Caco-2 (cell line): Measurements from ENCODE around the gene TEPSIN. TPM values are rescaled to one million over a fixed set of nuclear protein-coding genes. Genes with fewer than 3 reads are reported as not detected.

Experiments
- BruUV-seq: library from RNA; stranded (reverse); fragments of 400-500 nt; replicated peaks from 2 replicates; lab custom pipeline; 2021; lab: Mats Ljungman, UMichigan
- CTCF ChIA-PET: fragments of 300-600 bp; sonication (Branson Sonifier 250); formaldehyde crosslinking; loops from one replicate; lab custom pipeline; 2022; ENCODE audit warnings: antibody characterized with exemption; lab: Charles Lee
- POLR2A ChIA-PET: fragments of 300-600 bp; sonication (Branson Sonifier 250); formaldehyde crosslinking; loops from one replicate; lab custom pipeline; 2022; ENCODE audit warnings: antibody characterized with exemption; lab: Charles Lee
- DNase-seq, 2 experiments: peaks; one replicate each; pipeline versions ENCODE4 v3.0.0 to v3.0.0-alpha.2; 2020 to 2022
- H3K27me3 ChIP-seq: replicated peaks from 2 replicates; pipeline ENCODE4 v1.6.0; 2011; ENCODE audit warnings: low read length; ENCODE audit not compliant: control insufficient read depth, insufficient read depth
- H3K36me3 ChIP-seq: 2 replicates; pipeline ENCODE4 v1.5.1; 2011; ENCODE audit warnings: low read length; ENCODE audit not compliant: control insufficient read depth, insufficient read depth
- H3K4me1 ChIP-seq: fragments of 250-450 bp; sonication (Bioruptor Pico); 2 replicates; pipeline ENCODE4 v1.5.1; 2020; ENCODE audit warnings: mild to moderate bottlenecking
- H3K4me3 ChIP-seq: 2 replicates; pipeline ENCODE4 v1.5.1; 2011; ENCODE audit warnings: low read depth, mild to moderate bottlenecking, control low read depth, low read length
- H3K9me3 ChIP-seq: fragments of 250-450 bp; sonication (Bioruptor Pico); 2 replicates; pipeline ENCODE4 v1.5.1; 2020; ENCODE audit warnings: mild to moderate bottlenecking, moderate library complexity
- H3K27ac Mint-ChIP-seq: one replicate; pipeline ENCODE4 v1.8.0; 2022; ENCODE audit warnings: mixed read lengths; ENCODE audit not compliant: unreplicated experiment
- H3K27me3 Mint-ChIP-seq: one replicate; pipeline ENCODE4 v1.8.0; 2022; ENCODE audit warnings: mixed read lengths; ENCODE audit not compliant: insufficient read depth, unreplicated experiment
- H3K36me3 Mint-ChIP-seq: one replicate; pipeline ENCODE4 v1.8.0; 2022; ENCODE audit warnings: mild to moderate bottlenecking, mixed read lengths; ENCODE audit not compliant: insufficient read depth, unreplicated experiment
- H3K4me1 Mint-ChIP-seq: one replicate; pipeline ENCODE4 v1.8.0; 2022; ENCODE audit warnings: low read depth, mixed read lengths; ENCODE audit not compliant: unreplicated experiment
- H3K4me3 Mint-ChIP-seq: one replicate; pipeline ENCODE4 v1.8.0; 2022; ENCODE audit warnings: mild to moderate bottlenecking, moderate library complexity, mixed read lengths; ENCODE audit not compliant: unreplicated experiment
- H3K9me3 Mint-ChIP-seq: one replicate; pipeline ENCODE4 v1.8.0; 2022; ENCODE audit warnings: mixed read lengths; ENCODE audit not compliant: unreplicated experiment
- intact Hi-C: fragments of 100-400 bp; cut with micrococcal nuclease; formaldehyde crosslinking; loops from one replicate; pipeline ENCODE4 v1.10.0; 2022; ENCODE audit not compliant: unreplicated experiment
- total RNA-seq: library from RNA; stranded (reverse); gene quantifications from 2 replicates; pipeline ENCODE4 v1.2.3, GENCODE V29; 2022
- TF ChIP-seq, protein P1 (sequence below), 2 experiments: fragments of 200-600 bp in 1 of 2; IDR thresholded peaks; 1 replicate in 1 of 2; 2 replicates in 1 of 2; pipeline versions ENCODE4 v1.5.1 to v1.8.0; 2011 to 2022; ENCODE audit warnings: antibody characterized with exemption in 1 of 2, control low read depth in 1 of 2, inconsistent platforms in 1 of 2, low read depth in 1 of 2, low read length in 1 of 2, mild to moderate bottlenecking in 1 of 2, moderate library complexity in 1 of 2; ENCODE audit not compliant: insufficient read depth in 1 of 2, severe bottlenecking in 1 of 2, unreplicated experiment in 1 of 2

The TEPSIN gene
- total RNA-seq, 1 experiment from 2014 or later, result 40.3 TPM

DNA sequence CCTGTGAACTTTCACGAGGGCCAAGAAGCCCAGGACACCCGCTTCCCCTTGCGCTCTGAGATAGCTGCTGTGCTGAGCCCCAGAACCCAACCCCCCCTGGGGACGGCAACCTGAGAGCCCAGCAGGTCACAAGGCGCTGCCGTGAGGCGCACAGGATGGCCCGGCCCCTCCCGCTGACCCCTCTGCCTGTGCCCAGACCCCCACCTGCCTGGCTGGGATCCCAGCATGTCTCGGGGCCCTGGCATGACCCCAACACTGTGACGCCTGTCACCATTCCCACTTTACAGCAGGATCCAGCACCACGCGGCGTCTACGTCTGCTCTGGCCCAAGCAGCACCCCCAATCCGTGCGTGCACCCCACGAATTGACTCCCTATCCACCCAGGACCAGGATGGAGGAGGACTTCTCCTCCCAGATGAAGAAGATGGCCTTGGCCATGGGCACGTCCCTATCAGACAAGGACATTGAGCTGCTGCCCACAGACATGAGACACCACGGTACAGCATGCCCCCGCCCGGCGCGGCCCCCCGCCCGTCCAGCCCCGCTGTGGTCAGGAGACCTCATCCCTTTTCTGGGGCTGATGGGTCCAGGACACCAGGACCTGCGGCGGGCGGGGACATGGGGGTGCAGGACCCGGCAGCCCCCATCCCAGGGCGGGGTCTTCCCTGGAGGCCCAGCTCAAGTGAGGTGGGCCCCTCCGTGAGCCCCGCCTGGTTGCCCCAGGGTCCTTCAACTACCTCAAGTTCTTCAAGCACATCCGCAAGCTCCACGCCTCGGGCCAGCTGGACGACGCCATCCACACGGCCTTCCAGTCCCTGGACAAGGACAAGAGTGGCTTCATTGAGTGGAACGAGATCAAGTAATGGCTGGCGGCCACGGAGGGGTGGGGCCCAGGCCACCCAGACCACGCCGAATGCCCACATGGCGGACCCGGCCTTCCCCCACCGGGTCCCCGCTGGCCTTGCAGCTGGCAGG is 57.7 kb downstream of the TEPSIN start:
- TF ChIP-seq, protein P1, sequence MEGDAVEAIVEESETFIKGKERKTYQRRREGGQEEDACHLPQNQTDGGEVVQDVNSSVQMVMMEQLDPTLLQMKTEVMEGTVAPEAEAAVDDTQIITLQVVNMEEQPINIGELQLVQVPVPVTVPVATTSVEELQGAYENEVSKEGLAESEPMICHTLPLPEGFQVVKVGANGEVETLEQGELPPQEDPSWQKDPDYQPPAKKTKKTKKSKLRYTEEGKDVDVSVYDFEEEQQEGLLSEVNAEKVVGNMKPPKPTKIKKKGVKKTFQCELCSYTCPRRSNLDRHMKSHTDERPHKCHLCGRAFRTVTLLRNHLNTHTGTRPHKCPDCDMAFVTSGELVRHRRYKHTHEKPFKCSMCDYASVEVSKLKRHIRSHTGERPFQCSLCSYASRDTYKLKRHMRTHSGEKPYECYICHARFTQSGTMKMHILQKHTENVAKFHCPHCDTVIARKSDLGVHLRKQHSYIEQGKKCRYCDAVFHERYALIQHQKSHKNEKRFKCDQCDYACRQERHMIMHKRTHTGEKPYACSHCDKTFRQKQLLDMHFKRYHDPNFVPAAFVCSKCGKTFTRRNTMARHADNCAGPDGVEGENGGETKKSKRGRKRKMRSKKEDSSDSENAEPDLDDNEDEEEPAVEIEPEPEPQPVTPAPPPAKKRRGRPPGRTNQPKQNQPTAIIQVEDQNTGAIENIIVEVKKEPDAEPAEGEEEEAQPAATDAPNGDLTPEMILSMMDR (IDR thresholded peaks at IDR 0.05; ENCODE audit: insufficient read depth in 1 of 2, low read depth in 1 of 2, low read length in 1 of 2, severe bottlenecking in 1 of 2, unreplicated experiment in 1 of 2), result no peak
- H3K27me3 Mint-ChIP-seq, result no peaks in the 10 kb centered on the region
- H3K36me3 ChIP-seq, result no peaks in the 10 kb centered on the region
- ChIA-PET POLR2A (no interaction called here), CTCF (no interaction called here)
- no peaks in the 10 kb centered on the region for H3K27me3 ChIP-seq
- H3K27ac Mint-ChIP-seq, result no peak overlapping the region
- no peaks in the 10 kb centered on the region for H3K36me3 Mint-ChIP-seq
- H3K4me3 Mint-ChIP-seq, result no peak overlapping the region
- H3K4me1 Mint-ChIP-seq, result no peaks in the 10 kb centered on the region
- H3K9me3 Mint-ChIP-seq, result no peaks in the 10 kb centered on the region
- DNase-seq, result no peak
- intact Hi-C loops, result no loop called here
- no peaks in the 10 kb centered on the region for H3K9me3 ChIP-seq
- H3K4me1 ChIP-seq, result no peaks in the 10 kb centered on the region
- no peak overlapping the region for H3K4me3 ChIP-seq
- BruUV-seq, result no TSS peak

DNA sequence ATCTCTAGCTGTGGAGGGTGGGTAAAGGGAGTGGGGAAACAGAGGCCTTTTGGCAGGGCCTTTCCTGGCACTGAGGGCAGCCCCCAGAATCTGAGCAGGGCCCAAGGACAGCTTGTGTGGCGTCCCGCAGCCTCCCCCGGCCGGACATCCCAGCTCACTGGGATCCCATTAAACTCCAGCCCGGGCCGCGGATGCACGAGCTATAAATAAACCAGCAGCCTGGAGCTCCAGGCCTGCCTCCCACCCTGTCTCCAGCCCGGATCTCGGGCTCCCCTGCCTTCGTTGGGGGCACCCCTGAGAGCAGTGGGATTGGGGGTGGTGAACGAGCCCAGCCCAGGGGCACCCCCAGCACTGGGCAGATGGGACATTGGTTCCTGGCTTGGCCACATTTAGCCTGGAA is 59.0 kb downstream of the TEPSIN start:
- no peaks in the 10 kb centered on the region for H3K36me3 Mint-ChIP-seq
- no peak for DNase-seq
- ChIA-PET CTCF (interaction anchor here (0.5 kb wide), 1 partner anchor 34 kb away, joined by 6 read pairs; no protein-coding TSS in a partner anchor), POLR2A (no interaction called here)
- TF ChIP-seq, protein P1 (IDR thresholded peaks at IDR 0.05; ENCODE audit: insufficient read depth in 1 of 2, low read depth in 1 of 2, low read length in 1 of 2, severe bottlenecking in 1 of 2, unreplicated experiment in 1 of 2), result no peak
- no peak overlapping the region for H3K4me3 Mint-ChIP-seq
- intact Hi-C loops, result no loop called here
- Histone ChIP-seq H3K27me3 (no peaks in the 10 kb centered on the region), H3K9me3 (peaks cover 11% of the 10 kb centered on the region), H3K36me3 (no peaks in the 10 kb centered on the region), H3K4me1 (no peaks in the 10 kb centered on the region), H3K4me3 (no peak overlapping the region)
- no TSS peak for BruUV-seq
- H3K4me1 Mint-ChIP-seq, result no peaks in the 10 kb centered on the region
- no peak overlapping the region for H3K27ac Mint-ChIP-seq
- no peaks in the 10 kb centered on the region for H3K27me3 Mint-ChIP-seq
- no peaks in the 10 kb centered on the region for H3K9me3 Mint-ChIP-seq

DNA sequence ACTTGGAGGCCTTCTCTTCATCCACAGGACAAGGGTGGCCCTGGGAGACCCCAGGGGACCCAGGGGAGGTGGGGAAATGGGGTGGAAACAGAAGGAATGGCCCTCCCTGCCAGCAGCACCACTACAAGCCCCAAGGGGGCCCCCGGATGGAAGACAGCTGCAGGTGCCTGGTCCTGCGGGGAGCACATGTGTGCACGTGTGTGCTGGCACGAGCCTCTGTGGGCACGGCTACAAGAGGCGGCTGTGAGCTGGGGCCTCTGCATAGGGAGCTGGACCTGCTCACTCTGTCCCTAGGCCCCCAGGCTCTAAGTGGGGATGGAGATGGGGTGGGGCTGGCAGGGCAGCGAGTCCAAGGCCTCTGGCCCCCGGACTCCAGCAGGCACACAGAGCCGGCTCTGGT is 59.6 kb downstream of the TEPSIN start:
- DNase-seq, result no peak
- no peak overlapping the region for H3K27ac Mint-ChIP-seq
- no peaks in the 10 kb centered on the region for H3K4me1 Mint-ChIP-seq
- no peaks in the 10 kb centered on the region for H3K4me1 ChIP-seq
- ChIA-PET CTCF (no interaction called here), POLR2A (no interaction called here)
- H3K9me3 ChIP-seq, result peaks cover 12% of the 10 kb centered on the region
- no peaks in the 10 kb centered on the region for H3K36me3 ChIP-seq
- no peak overlapping the region for H3K4me3 ChIP-seq
- no peaks in the 10 kb centered on the region for H3K9me3 Mint-ChIP-seq
- no peaks in the 10 kb centered on the region for H3K36me3 Mint-ChIP-seq
- no peaks in the 10 kb centered on the region for H3K27me3 Mint-ChIP-seq
- TF ChIP-seq, protein P1 (IDR thresholded peaks at IDR 0.05; ENCODE audit: insufficient read depth in 1 of 2, low read depth in 1 of 2, low read length in 1 of 2, severe bottlenecking in 1 of 2, unreplicated experiment in 1 of 2), result no peak
- intact Hi-C loops, result no loop called here
- H3K27me3 ChIP-seq, result no peaks in the 10 kb centered on the region
- no TSS peak for BruUV-seq
- H3K4me3 Mint-ChIP-seq, result no peak overlapping the region

Other genes with a start within 250 kb of the TEPSIN start
- gene CHMP6, start 247.2 kb downstream of the TEPSIN start, total RNA-seq, result 20.1 and 23.2 TPM in 2 replicates
- gene BAIAP2, start 203.9 kb downstream of the TEPSIN start, total RNA-seq, result 52.6 and 57.7 TPM in 2 replicates
- 0.58 TPM in 1 of 2 replicates, not detected in the other for gene PVALEF, start 73.5 kb downstream of the TEPSIN start, total RNA-seq
- gene AATK, start 72.8 kb downstream of the TEPSIN start, total RNA-seq, result 26.4 and 26.6 TPM in 2 replicates
- gene CEP131, start 16.1 kb downstream of the TEPSIN start, total RNA-seq, result 28.4 and 29.4 TPM in 2 replicates
- gene NDUFAF8, start 263 bp upstream of the TEPSIN start, total RNA-seq, result 65.0 and 66.7 TPM in 2 replicates
- 131 and 137 TPM in 2 replicates for gene SLC38A10, start 56.3 kb upstream of the TEPSIN start, total RNA-seq
- 10.2 and 15.5 TPM in 2 replicates for gene BAHCC1, start 156.4 kb upstream of the TEPSIN start, total RNA-seq